Measurements from ENCODE around the gene DCTN3. TPM values are rescaled to one million over a fixed set of nuclear protein-coding genes. Genes with fewer than 3 reads are reported as not detected.

DCTN3 gene
- total RNA-seq, 2 experiments from 2014 or later: 81.5 to 84.4 TPM

GRCh38 chr9:34578241-34579103, 41.8 kb downstream of the DCTN3 start:
- peak in 2 of 14 experiments; percentile 23 to 28 for DNase-seq
- ChIA-PET POLR2A (no interaction called here), CTCF (no interaction called here)
- TF ChIP-seq, protein P1, sequence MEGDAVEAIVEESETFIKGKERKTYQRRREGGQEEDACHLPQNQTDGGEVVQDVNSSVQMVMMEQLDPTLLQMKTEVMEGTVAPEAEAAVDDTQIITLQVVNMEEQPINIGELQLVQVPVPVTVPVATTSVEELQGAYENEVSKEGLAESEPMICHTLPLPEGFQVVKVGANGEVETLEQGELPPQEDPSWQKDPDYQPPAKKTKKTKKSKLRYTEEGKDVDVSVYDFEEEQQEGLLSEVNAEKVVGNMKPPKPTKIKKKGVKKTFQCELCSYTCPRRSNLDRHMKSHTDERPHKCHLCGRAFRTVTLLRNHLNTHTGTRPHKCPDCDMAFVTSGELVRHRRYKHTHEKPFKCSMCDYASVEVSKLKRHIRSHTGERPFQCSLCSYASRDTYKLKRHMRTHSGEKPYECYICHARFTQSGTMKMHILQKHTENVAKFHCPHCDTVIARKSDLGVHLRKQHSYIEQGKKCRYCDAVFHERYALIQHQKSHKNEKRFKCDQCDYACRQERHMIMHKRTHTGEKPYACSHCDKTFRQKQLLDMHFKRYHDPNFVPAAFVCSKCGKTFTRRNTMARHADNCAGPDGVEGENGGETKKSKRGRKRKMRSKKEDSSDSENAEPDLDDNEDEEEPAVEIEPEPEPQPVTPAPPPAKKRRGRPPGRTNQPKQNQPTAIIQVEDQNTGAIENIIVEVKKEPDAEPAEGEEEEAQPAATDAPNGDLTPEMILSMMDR (IDR thresholded peaks at IDR 0.05): no peak
- no peaks in the 10 kb centered on the region for H3K36me3 ChIP-seq (ENCODE audit: insufficient read depth, low read length)
- H3K27me3 ChIP-seq (ENCODE audit: control insufficient read depth in 1 of 2, insufficient read depth in 2 of 2, low read length in 2 of 2): peaks cover 53 to 66% of the 10 kb centered on the region in 2 experiments
- no peak overlapping the region for H3K27ac ChIP-seq (ENCODE audit: low read depth in 1 of 2, low read length in 2 of 2)
- Mint-ChIP-seq H3K27ac (no peak overlapping the region), H3K4me1 (ENCODE audit: low read depth) (peaks cover 10% of the 10 kb centered on the region), H3K9me3 (no peaks in the 10 kb centered on the region), H3K4me3 (no peak overlapping the region), H3K27me3 (peaks cover 89% of the 10 kb centered on the region), H3K36me3 (ENCODE audit: low read depth) (no peaks in the 10 kb centered on the region)
- H3K4me1 ChIP-seq (ENCODE audit: insufficient read depth, low read length): peaks cover 13% of the 10 kb centered on the region
- peaks cover 0 to 15% of the 10 kb centered on the region in 2 experiments for H3K9me3 ChIP-seq (ENCODE audit: control insufficient read depth in 1 of 2, insufficient read depth in 1 of 2, low read length in 2 of 2)
- intact Hi-C loops (cut with DNase I, micrococcal nuclease): no loop called here
- H3K4me3 ChIP-seq (ENCODE audit: low read length): no peak overlapping the region
- peak; percentile 49 for ATAC-seq (ENCODE audit: poor library complexity)

DNA sequence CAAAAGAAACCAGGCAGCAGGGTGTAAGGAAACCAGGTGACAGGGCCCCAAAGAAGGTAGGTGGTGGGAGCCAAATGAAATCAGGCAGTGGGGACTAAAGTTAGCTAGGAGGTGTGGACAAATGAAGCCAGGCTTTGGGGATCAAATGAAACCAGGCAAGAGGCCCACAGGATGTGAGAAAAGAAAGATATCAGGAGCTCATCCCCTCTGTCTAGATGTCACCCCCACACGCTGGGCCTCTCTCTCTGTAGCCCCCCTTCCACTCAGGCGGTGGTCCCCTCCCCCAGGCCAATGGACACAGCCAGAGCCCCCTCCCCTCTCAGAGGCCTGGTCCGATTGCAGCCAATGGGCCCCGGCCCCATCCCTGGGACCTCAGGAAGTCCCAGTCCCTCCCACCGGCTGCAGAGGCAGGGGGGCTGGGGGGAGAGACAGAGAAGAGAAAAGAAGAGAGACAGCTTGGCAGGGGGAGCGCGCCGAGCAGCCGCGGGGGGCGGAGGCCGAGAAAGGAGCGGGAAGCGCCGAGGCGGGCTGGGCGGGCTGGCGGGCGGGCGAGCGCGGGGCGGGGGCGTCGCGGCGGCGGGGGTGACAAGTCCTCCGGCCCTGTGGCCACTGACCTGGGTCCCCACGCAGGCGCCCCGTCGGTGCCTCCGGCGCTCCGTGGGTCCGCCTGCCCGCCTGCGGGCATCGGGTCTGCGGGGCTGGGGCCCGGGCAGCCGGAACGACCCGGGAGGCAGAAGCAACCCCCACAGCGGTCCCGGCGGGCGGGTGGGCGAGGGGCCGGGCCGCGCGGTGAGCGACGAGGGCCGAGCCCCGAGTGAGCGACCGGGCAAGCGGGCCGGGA, 42.7 kb downstream of the DCTN3 start:
- H3K27ac ChIP-seq (ENCODE audit: low read depth in 1 of 2, low read length in 2 of 2): no peak overlapping the region
- Mint-ChIP-seq H3K9me3 (no peaks in the 10 kb centered on the region), H3K36me3 (ENCODE audit: low read depth) (no peaks in the 10 kb centered on the region), H3K4me1 (ENCODE audit: low read depth) (peaks cover 10% of the 10 kb centered on the region), H3K4me3 (peak overlapping the region; percentile 16), H3K27me3 (peaks cover 89% of the 10 kb centered on the region), H3K27ac (no peak overlapping the region)
- H3K36me3 ChIP-seq (ENCODE audit: insufficient read depth, low read length): no peaks in the 10 kb centered on the region
- ChIA-PET POLR2A (no interaction called here), CTCF (no interaction called here)
- ATAC-seq (ENCODE audit: poor library complexity): no peak
- TF ChIP-seq, protein P1 (IDR thresholded peaks at IDR 0.05): no peak
- H3K27me3 ChIP-seq (ENCODE audit: control insufficient read depth in 1 of 2, insufficient read depth in 2 of 2, low read length in 2 of 2): peaks cover 49 to 61% of the 10 kb centered on the region in 2 experiments
- H3K9me3 ChIP-seq (ENCODE audit: control insufficient read depth in 1 of 2, insufficient read depth in 1 of 2, low read length in 2 of 2): peaks cover 0 to 15% of the 10 kb centered on the region in 2 experiments
- H3K4me1 ChIP-seq (ENCODE audit: insufficient read depth, low read length): peaks cover 13% of the 10 kb centered on the region
- intact Hi-C loops (cut with DNase I, micrococcal nuclease): no loop called here
- no peak overlapping the region for H3K4me3 ChIP-seq (ENCODE audit: low read length)
- no peak for DNase-seq

DNA sequence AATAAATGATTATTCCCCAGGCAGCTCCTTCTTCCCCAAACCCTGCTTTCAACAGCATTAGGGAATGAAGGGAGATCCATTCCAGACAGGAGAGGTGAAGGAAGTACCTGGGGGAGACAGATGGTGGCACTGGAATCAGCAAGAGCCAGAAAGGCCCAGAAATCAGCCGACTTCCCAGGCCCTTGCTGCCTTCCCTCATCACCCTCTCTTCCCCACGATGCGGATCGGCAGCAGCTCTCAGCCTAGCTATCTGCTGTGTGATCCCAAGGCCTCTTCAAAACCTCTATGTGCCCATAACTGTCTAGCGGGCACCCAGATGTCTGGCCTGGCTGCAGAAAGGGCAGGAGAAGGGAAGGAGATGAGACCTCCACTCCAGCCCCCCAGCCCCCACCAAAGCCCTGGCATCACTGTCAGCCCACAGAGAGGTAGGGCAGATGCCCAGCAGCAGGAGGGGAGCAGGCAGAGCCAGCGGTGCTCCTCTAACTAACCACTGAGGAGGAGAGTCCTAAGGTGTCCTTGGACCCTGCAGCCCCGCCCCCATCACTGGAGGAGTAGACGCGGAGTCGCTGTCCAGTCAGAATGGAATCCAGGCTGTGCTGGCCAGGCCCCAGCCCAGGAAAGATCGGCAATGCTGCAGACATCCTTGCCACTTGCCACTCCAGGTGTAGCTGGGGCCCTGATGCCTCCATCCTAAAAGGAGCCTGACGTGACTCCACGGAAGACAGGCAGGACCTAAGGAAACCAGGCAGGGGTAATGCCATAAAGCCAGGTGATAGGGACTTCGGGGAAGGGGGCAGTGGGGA, 43.5 kb downstream of the DCTN3 start:
- H3K9me3 ChIP-seq (ENCODE audit: control insufficient read depth in 1 of 2, insufficient read depth in 1 of 2, low read length in 2 of 2): peaks cover 0 to 15% of the 10 kb centered on the region in 2 experiments
- Mint-ChIP-seq H3K9me3 (no peaks in the 10 kb centered on the region), H3K4me3 (peak overlapping the region; percentile 16), H3K27me3 (peaks cover 89% of the 10 kb centered on the region), H3K36me3 (ENCODE audit: low read depth) (no peaks in the 10 kb centered on the region), H3K27ac (no peak overlapping the region), H3K4me1 (ENCODE audit: low read depth) (peaks cover 10% of the 10 kb centered on the region)
- H3K27ac ChIP-seq (ENCODE audit: low read depth in 1 of 2, low read length in 2 of 2): no peak overlapping the region
- TF ChIP-seq, protein P1 (IDR thresholded peaks at IDR 0.05): no peak
- DNase-seq: no peak
- intact Hi-C loops (cut with DNase I, micrococcal nuclease): no loop called here
- POLR2A ChIA-PET: no interaction called here
- CTCF ChIA-PET: interaction anchor here (0.6 kb wide), 1 partner anchor 117 kb away, joined by 3 read pairs; no protein-coding TSS in a partner anchor
- H3K36me3 ChIP-seq (ENCODE audit: insufficient read depth, low read length): no peaks in the 10 kb centered on the region
- peaks cover 13% of the 10 kb centered on the region for H3K4me1 ChIP-seq (ENCODE audit: insufficient read depth, low read length)
- ATAC-seq (ENCODE audit: poor library complexity): no peak
- peaks cover 45 to 56% of the 10 kb centered on the region in 2 experiments for H3K27me3 ChIP-seq (ENCODE audit: control insufficient read depth in 1 of 2, insufficient read depth in 2 of 2, low read length in 2 of 2)
- no peak overlapping the region for H3K4me3 ChIP-seq (ENCODE audit: low read length)

Measured in CD4-positive, alpha-beta T cell (primary cell).